A549 treated with AZD9567 at 1 μM for 4 hours (cell line): ENCODE results near the gene TAS2R50. TPM values are rescaled to one million over a fixed set of nuclear protein-coding genes. Genes with fewer than 3 reads are reported as not detected.

ENCODE experiments used
- total RNA-seq: library from RNA; stranded (reverse); fragments of 200-300 nt; extraction: Qiagen RNA extraction; gene quantifications from 5 replicates; pipeline ENCODE4 v1.2.3, GENCODE V29; 2022; ENCODE audit not compliant: insufficient read depth

Gene TAS2R50, protein sequence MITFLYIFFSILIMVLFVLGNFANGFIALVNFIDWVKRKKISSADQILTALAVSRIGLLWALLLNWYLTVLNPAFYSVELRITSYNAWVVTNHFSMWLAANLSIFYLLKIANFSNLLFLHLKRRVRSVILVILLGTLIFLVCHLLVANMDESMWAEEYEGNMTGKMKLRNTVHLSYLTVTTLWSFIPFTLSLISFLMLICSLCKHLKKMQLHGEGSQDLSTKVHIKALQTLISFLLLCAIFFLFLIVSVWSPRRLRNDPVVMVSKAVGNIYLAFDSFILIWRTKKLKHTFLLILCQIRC
- total RNA-seq: not detected in 5 replicates

DNA sequence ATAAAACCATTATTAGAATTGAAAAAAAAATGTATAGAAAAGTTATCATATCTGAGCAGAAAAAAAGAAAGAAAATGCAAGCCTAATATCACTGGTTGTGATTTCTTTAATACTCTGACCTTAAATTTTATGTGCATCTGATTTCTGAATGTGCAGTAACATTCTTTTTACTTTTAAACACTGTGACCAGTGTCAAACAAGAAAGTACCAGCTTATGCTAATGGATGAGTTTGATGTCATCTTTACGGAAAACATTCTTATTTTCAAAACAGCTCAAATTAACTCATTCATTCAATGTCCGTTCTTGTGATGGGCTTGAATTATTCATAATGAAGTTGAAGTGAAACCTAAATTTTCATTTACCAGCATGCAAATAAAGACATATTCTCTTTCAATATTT lies at the start of gene TAS2R50:
TSS of gene TAS2R50 (minus strand) at position 101 of the 400 bp plus-strand sequence. CDS start at position 49, 52 bp downstream.

DNA sequence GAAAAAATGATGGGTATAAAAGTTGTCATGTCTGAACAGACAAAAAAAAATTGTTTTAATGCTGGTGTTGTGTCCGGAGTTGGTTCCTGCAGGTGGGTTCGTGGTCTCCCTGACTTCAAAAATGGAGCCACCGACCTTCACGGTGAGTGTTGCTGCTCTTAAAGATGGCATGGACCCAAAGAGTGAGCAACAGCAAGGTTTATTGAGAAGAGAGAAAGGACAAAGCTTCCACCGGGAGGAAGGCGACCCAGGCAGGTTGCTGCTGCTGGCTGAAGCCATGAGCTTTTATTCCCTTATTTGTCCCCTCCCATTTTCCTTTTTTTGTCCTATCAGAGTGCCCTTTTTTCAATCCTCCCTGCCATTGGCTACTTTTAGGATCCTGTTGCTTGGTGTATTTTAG lies 44.6 kb upstream of the TAS2R50 start, which contains the start of gene TAS2R31:
TSS of gene TAS2R31 (minus strand) at position 101 of the 400 bp plus-strand sequence. CDS start at position 29, 72 bp downstream.

DNA sequence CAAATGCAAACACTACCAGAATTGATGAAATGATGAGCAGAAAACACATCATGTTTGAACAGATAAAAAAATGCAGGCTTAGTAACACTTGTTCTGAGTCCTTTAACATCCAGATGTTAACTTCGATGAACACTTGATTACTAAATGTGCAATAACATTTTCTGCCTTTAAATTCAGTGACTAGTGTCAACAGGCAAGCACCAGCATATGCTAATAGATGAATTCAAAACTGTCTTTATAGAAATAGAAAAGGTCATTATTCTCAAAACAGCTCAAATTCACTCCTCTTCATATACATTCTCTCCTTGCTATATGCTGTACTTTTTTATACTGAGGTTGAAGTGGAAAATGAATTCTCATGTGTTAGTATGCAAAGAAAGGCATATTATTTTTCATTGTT lies 35.8 kb upstream of the TAS2R50 start, which contains the start of gene TAS2R19:
TSS of gene TAS2R19 (minus strand) at position 101 of the 400 bp plus-strand sequence. CDS start at position 52, 49 bp downstream.

DNA sequence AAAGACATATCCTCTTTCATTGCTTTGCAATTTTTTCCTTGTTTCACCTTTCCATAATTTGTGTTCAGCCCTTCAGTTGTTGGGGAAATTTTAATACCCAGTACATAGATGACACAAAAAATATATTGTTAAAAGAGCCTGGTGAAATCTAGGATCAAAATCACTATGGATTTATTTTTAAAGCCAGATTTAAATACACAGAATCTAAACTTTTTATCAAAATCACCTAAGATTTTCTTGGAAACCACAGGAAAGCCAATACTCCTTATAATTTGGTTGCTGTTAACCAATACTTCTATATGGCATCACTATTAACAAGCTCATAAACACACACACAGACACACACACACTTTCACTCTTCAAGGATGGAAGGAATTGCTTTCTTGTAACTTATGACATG lies 11.5 kb upstream of the TAS2R50 start, which contains the start of gene TAS2R20:
TSS of gene TAS2R20 (minus strand) at position 101 of the 400 bp plus-strand sequence. CDS start 429 bp downstream, outside the sequence.

DNA sequence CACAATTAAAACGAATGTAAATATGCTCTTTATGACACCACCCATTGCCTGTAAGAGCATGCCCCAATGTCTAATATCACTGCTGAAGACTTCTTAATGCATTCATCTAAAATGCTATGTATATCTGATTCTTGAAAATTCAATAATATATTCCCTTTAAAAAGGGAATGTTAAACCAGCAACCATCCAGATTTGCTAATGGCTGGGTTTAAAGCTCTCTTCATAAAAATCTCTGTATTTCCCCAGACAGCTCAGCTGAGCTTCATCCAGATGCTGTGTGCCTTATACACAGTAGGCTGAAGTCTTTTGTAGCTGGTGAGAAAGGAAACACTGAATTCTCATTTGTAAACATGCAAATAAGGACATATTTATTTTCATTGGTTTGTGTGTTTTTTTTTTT lies 47.5 kb downstream of the TAS2R50 start, which contains the start of gene TAS2R14:
TSS of gene TAS2R14 (minus strand) at position 101 of the 400 bp plus-strand sequence. CDS start at position 45, 56 bp downstream.

Other genes with a start within 250 kb of the TAS2R50 start
- not detected in 5 replicates for gene TAS2R7, start 184.3 kb downstream of the TAS2R50 start, total RNA-seq
- gene TAS2R8, start 179.6 kb downstream of the TAS2R50 start, total RNA-seq: not detected in 5 replicates
- gene TAS2R9, start 176.7 kb downstream of the TAS2R50 start, total RNA-seq: not detected in 5 replicates
- gene TAS2R10, start 160.6 kb downstream of the TAS2R50 start, total RNA-seq: 0.08 to 0.15 TPM (median 0.08 TPM) in 3 of 5 replicates, not detected in the others
- 3.1 to 3.6 TPM (median 3.4 TPM) in 4 of 5 replicates, not detected in the other for gene PRR4, start 137.4 kb downstream of the TAS2R50 start, total RNA-seq
- 1.0 to 3.7 TPM (median 3.0 TPM) in 4 of 5 replicates, not detected in the other for gene PRH1, start 102.7 kb downstream of the TAS2R50 start, total RNA-seq
- gene TAS2R13, start 77.3 kb downstream of the TAS2R50 start, total RNA-seq: not detected in 5 replicates
- gene PRH2, start 57.7 kb downstream of the TAS2R50 start, total RNA-seq: 0.16 to 0.42 TPM in 2 of 5 replicates, not detected in the others
- 0.41 to 0.83 TPM (median 0.72 TPM) in 4 of 5 replicates, not detected in the other for gene TAS2R14, start 47.6 kb downstream of the TAS2R50 start, total RNA-seq
- 0.07 to 0.16 TPM (median 0.09 TPM) in 3 of 5 replicates, not detected in the others for gene TAS2R20, start 11.4 kb upstream of the TAS2R50 start, total RNA-seq
- gene TAS2R19, start 35.7 kb upstream of the TAS2R50 start, total RNA-seq: 0.12 to 0.16 TPM (median 0.16 TPM) in 3 of 5 replicates, not detected in the others
- gene TAS2R31, start 44.5 kb upstream of the TAS2R50 start, total RNA-seq: 0.13 to 0.27 TPM (median 0.22 TPM) in 4 of 5 replicates, not detected in the other
- not detected in 5 replicates for gene TAS2R46, start 75.4 kb upstream of the TAS2R50 start, total RNA-seq
- not detected in 5 replicates for gene TAS2R43, start 105.4 kb upstream of the TAS2R50 start, total RNA-seq
- 0.05 TPM in 1 of 5 replicates, not detected in the others for gene TAS2R30, start 147.7 kb upstream of the TAS2R50 start, total RNA-seq
- gene SMIM10L1, start 184.3 kb upstream of the TAS2R50 start, total RNA-seq: 6.3 to 8.5 TPM (median 8.4 TPM) in 5 replicates
- not detected in 5 replicates for gene TAS2R42, start 200.0 kb upstream of the TAS2R50 start, total RNA-seq